Melanocyte of skin (primary cell): ENCODE results near the gene GRAPL. TPM values are rescaled to one million over a fixed set of nuclear protein-coding genes. Genes with fewer than 3 reads are reported as not detected.

Source experiments
- total RNA-seq, 2 donors: library from RNA; depleted of rRNA; stranded (reverse); fragments of >200 nt; gene quantifications; 2 replicates each; pipeline ENCODE4 v1.2.3, GENCODE V29; 2012

The GRAPL gene
- total RNA-seq = under 1 TPM in 1 of 2 donors, not detected in 1; 0.67 TPM

DNA sequence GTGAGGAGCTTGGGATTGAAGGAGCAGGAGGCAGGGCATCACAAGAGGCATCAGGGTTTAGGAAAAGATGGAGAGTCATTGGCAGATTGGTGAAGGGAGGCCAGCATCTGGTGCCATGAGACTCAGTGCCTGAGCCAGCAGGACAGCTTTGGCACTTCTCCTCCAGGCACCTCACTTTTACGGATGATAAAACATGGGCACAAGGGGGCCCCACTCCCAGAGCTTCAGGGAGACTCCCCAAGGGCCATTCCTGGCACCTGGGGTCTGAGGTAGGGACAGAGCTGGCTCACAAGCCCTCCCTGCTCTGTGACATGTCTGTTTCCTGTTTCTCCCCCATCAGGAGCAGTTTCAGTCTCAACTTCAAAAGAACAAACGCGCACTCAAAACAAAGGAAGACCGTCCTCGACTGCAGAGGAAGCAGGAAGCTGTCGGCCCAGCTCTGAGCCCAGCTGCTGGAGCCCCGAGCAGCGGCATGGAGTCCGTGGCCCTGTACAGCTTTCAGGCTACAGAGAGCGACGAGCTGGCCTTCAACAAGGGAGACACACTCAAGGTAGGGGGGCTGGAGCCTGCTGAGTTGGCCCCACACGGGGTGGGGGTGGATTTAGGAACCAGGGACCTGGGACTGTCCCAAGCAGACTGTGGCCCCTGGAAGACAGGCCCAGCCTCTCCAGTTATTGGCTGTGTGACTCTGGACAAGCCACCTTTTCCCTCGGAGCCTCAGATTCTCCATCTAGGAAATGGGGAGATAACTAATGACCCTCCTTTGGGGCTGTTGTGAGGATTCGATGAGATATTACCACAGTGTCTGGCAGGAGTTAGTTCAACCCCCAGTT lies at the start of gene GRAPL:
Gene GRAPL (plus strand): TSS at position 442 of the 833 bp plus-strand sequence. CDS start 31 bp downstream, at position 473.

Other genes with a start within 250 kb of the GRAPL start
- 1 to 10 TPM in 1 of 2 donors, under 1 TPM in 1; 0.67 to 5.5 TPM for gene SLC5A10, start 175.4 kb upstream of the GRAPL start, total RNA-seq
- 1 to 10 TPM; 4.0 to 4.1 TPM for gene FAM83G, start 122.8 kb upstream of the GRAPL start, total RNA-seq
- not detected for gene GRAP, start 80.6 kb upstream of the GRAPL start, total RNA-seq
- gene EPN2, start 109.8 kb downstream of the GRAPL start, total RNA-seq = 10 to 100 TPM; 18.3 to 18.6 TPM
- 10 to 100 TPM; 18.9 to 20.0 TPM for gene B9D1, start 235.1 kb downstream of the GRAPL start, total RNA-seq